Measurements from ENCODE around the gene GNAZ. TPM values are rescaled to one million over a fixed set of nuclear protein-coding genes. Genes with fewer than 3 reads are reported as not detected.
"Not testable (repeated sequence)": the region's sequence is repeated elsewhere in the genome, so short reads cannot be mapped to it uniquely, and the experiment has no call there.

GNAZ gene
- total RNA-seq, 2 experiments from 2014 or later: 0.12 TPM; not detected in 1

GRCh38 chr22:23125512-23126103 is 55.3 kb downstream of the GNAZ start:
- Mint-ChIP-seq H3K4me1 (no peaks in the 10 kb centered on the region), H3K27me3 (no peaks in the 10 kb centered on the region), H3K27ac (no peak overlapping the region), H3K9me3 (ENCODE audit: low read depth) (no peaks in the 10 kb centered on the region), H3K36me3 (no peaks in the 10 kb centered on the region), H3K4me3 (no peak overlapping the region)
- CTCF ChIA-PET: interaction anchor here (1.7 to 5.2 kb wide), 2 partner anchors 168 to 337 kb away, joined by 3 to 113 read pairs; no protein-coding TSS in a partner anchor
- DNase-seq (no peak), ATAC-seq (no peak)

GRCh38 chr22:23126165-23127054 is 56.1 kb downstream of the GNAZ start:
- CTCF ChIA-PET: interaction anchor here (1.0 to 5.2 kb wide), 6 partner anchors 13 to 373 kb away, joined by 3 to 113 read pairs (median 6); no protein-coding TSS in a partner anchor
- Mint-ChIP-seq H3K9me3 (ENCODE audit: low read depth) (no peaks in the 10 kb centered on the region), H3K4me3 (no peak overlapping the region), H3K27me3 (no peaks in the 10 kb centered on the region), H3K4me1 (no peaks in the 10 kb centered on the region), H3K27ac (no peak overlapping the region), H3K36me3 (no peaks in the 10 kb centered on the region)
- no peak for DNase-seq
- no peak for ATAC-seq

- Mint-ChIP-seq H3K4me3 (no peak overlapping the region), H3K27ac (no peak overlapping the region), H3K27me3 (no peaks in the 10 kb centered on the region), H3K4me1 (no peaks in the 10 kb centered on the region), H3K9me3 (ENCODE audit: low read depth) (no peaks in the 10 kb centered on the region), H3K36me3 (no peaks in the 10 kb centered on the region)
- no peak for ATAC-seq
- CTCF ChIA-PET: interaction anchor here (1.0 to 5.2 kb wide), 11 partner anchors 11 to 373 kb away, joined by 3 to 113 read pairs (median 5); no protein-coding TSS in a partner anchor
- no peak for DNase-seq
Measured at GRCh38 chr22:23127055-23127756, 56.9 kb downstream of the GNAZ start.

- no peaks in the 10 kb centered on the region for H3K27me3 Mint-ChIP-seq
- no peaks in the 10 kb centered on the region for H3K36me3 Mint-ChIP-seq
- H3K4me1 Mint-ChIP-seq: no peaks in the 10 kb centered on the region
- no peak overlapping the region for H3K4me3 Mint-ChIP-seq
- ATAC-seq (no peak), DNase-seq (no peak)
- H3K9me3 Mint-ChIP-seq (ENCODE audit: low read depth): no peaks in the 10 kb centered on the region
- CTCF ChIA-PET: interaction anchor here (0.6 to 5.2 kb wide), 17 partner anchors 8 to 374 kb away, joined by 3 to 113 read pairs (median 4); no protein-coding TSS in a partner anchor
- no peak overlapping the region for H3K27ac Mint-ChIP-seq
Measured at GRCh38 chr22:23127788-23128187, 57.5 kb downstream of the GNAZ start.

GRCh38 chr22:23128269-23129108 is 58.2 kb downstream of the GNAZ start:
- no peaks in the 10 kb centered on the region for H3K4me1 Mint-ChIP-seq
- H3K9me3 Mint-ChIP-seq (ENCODE audit: low read depth): no peaks in the 10 kb centered on the region
- H3K27ac Mint-ChIP-seq: no peak overlapping the region
- H3K36me3 Mint-ChIP-seq: no peaks in the 10 kb centered on the region
- peak; percentile 89 for ATAC-seq
- peak; percentile 76 for DNase-seq
- no peak overlapping the region for H3K4me3 Mint-ChIP-seq
- H3K27me3 Mint-ChIP-seq: no peaks in the 10 kb centered on the region
- CTCF ChIA-PET: interaction anchor here (0.6 to 5.2 kb wide), 18 partner anchors 9 to 375 kb away, joined by 3 to 113 read pairs (median 4); no protein-coding TSS in a partner anchor

GRCh38 chr22:23129149-23129548 is 58.8 kb downstream of the GNAZ start:
- Mint-ChIP-seq H3K4me1 (no peaks in the 10 kb centered on the region), H3K9me3 (ENCODE audit: low read depth) (no peaks in the 10 kb centered on the region)

GRCh38 chr22:23130697-23131096 is 60.4 kb downstream of the GNAZ start:
- H3K4me3 Mint-ChIP-seq: no peak overlapping the region
- H3K36me3 Mint-ChIP-seq: no peaks in the 10 kb centered on the region
- DNase-seq (no peak), ATAC-seq (no peak)
- H3K4me1 Mint-ChIP-seq: no peaks in the 10 kb centered on the region
- no peak overlapping the region for H3K27ac Mint-ChIP-seq
- H3K27me3 Mint-ChIP-seq: no peaks in the 10 kb centered on the region
- CTCF ChIA-PET: interaction anchor here (0.9 to 5.2 kb wide), 5 partner anchors 11 to 175 kb away, joined by 3 to 113 read pairs (median 17); no protein-coding TSS in a partner anchor
- H3K9me3 Mint-ChIP-seq (ENCODE audit: low read depth): no peaks in the 10 kb centered on the region

More at GRCh38 chr22:23129149-23129548, 58.8 kb downstream of the GNAZ start:
- ATAC-seq (no peak), DNase-seq (no peak)
- Mint-ChIP-seq H3K27me3 (no peaks in the 10 kb centered on the region), H3K4me3 (no peak overlapping the region), H3K36me3 (no peaks in the 10 kb centered on the region), H3K27ac (no peak overlapping the region)
- CTCF ChIA-PET: interaction anchor here (0.6 to 5.2 kb wide), 8 partner anchors 9 to 375 kb away, joined by 3 to 113 read pairs (median 7); no protein-coding TSS in a partner anchor

- no peaks in the 10 kb centered on the region for H3K36me3 Mint-ChIP-seq
- ATAC-seq (no peak), DNase-seq (no peak)
- H3K9me3 Mint-ChIP-seq (ENCODE audit: low read depth): no peaks in the 10 kb centered on the region
- peaks cover 10% of the 10 kb centered on the region for H3K4me1 Mint-ChIP-seq
- CTCF ChIA-PET: interaction anchor here (0.8 to 3.5 kb wide), 7 partner anchors 9 to 176 kb away, joined by 3 to 23 read pairs (median 6); partner anchors contain the start of genes RAB36 and RSPH14
- no peaks in the 10 kb centered on the region for H3K27me3 Mint-ChIP-seq
- no peak overlapping the region for H3K4me3 Mint-ChIP-seq
- no peak overlapping the region for H3K27ac Mint-ChIP-seq
Measured at GRCh38 chr22:23131931-23132330, 61.6 kb downstream of the GNAZ start.

GRCh38 chr22:23132376-23133091 is 62.2 kb downstream of the GNAZ start:
- no peak for ATAC-seq
- DNase-seq: no peak
- Mint-ChIP-seq H3K27me3 (no peaks in the 10 kb centered on the region), H3K27ac (no peak overlapping the region), H3K36me3 (no peaks in the 10 kb centered on the region), H3K9me3 (ENCODE audit: low read depth) (no peaks in the 10 kb centered on the region), H3K4me3 (no peak overlapping the region), H3K4me1 (peaks cover 16% of the 10 kb centered on the region)
- CTCF ChIA-PET: interaction anchor here (0.6 to 3.5 kb wide), 8 partner anchors 8 to 313 kb away, joined by 3 to 23 read pairs (median 6); partner anchors contain the start of genes RAB36 and RSPH14

- CTCF ChIA-PET: interaction anchor here (3.5 kb wide), 1 partner anchor 178 kb away, joined by 23 read pairs; no protein-coding TSS in a partner anchor
- Mint-ChIP-seq H3K27ac (no peak overlapping the region), H3K4me1 (peaks cover 30% of the 10 kb centered on the region), H3K9me3 (ENCODE audit: low read depth) (no peaks in the 10 kb centered on the region), H3K4me3 (no peak overlapping the region), H3K36me3 (no peaks in the 10 kb centered on the region), H3K27me3 (no peaks in the 10 kb centered on the region)
- no peak for ATAC-seq
- DNase-seq: no peak
Measured at GRCh38 chr22:23133922-23134321, 63.6 kb downstream of the GNAZ start.

GRCh38 chr22:23136991-23137390 is 66.7 kb downstream of the GNAZ start:
- H3K9me3 Mint-ChIP-seq (ENCODE audit: low read depth); DNase-seq; H3K36me3 Mint-ChIP-seq; H3K27me3 Mint-ChIP-seq; H3K4me3 Mint-ChIP-seq; ATAC-seq: not testable (repeated sequence)
- peak overlapping the region; percentile 92 for H3K27ac Mint-ChIP-seq
- CTCF ChIA-PET: interaction anchor here (1.5 to 3.1 kb wide), 3 partner anchors 9 to 249 kb away, joined by 5 to 15 read pairs (median 8); no protein-coding TSS in a partner anchor
- H3K4me1 Mint-ChIP-seq: peaks cover 47% of the 10 kb centered on the region

Measured in activated CD8-positive, alpha-beta memory T cell treated with anti-CD3 and anti-CD28 coated beads, Interleukin-2, amount 10 ng/mL, durations not matched to agents 7 days and 5 days (primary cell).